BLaER1 treated with 17β-estradiol and CSF1 and Interleukin-3, amounts not matched to agents 10 nM and 100 nM (cell line): ENCODE results near the gene MAMDC2.

Experiments
- H3K27ac ChIP-seq, 11 experiments: shearing (Covaris generic); formaldehyde crosslinking; 2 replicates each; pipeline ENCODE4 v1.8.1; 2022
- H3K27me3 ChIP-seq, 11 experiments: shearing (Covaris generic); formaldehyde crosslinking; 2 replicates each; pipeline ENCODE4 v1.8.1; 2022
- H3K36me3 ChIP-seq, 11 experiments: shearing (Covaris generic); formaldehyde crosslinking; 2 replicates each; pipeline ENCODE4 v1.8.1; 2022
- H3K4me1 ChIP-seq, 10 experiments: shearing (Covaris generic); formaldehyde crosslinking; 2 replicates each; pipeline ENCODE4 v1.8.1; 2022
- H3K4me2 ChIP-seq, 11 experiments: shearing (Covaris generic); formaldehyde crosslinking; 2 replicates each; pipeline ENCODE4 v1.8.1; 2022
- H3K4me3 ChIP-seq, 10 experiments: shearing (Covaris generic); formaldehyde crosslinking; 2 replicates each; pipeline ENCODE4 v1.8.1; 2022
- H3K9ac ChIP-seq, 11 experiments: shearing (Covaris generic); formaldehyde crosslinking; 2 replicates each; pipeline ENCODE4 v1.8.1; 2022
- H3K9me3 ChIP-seq, 11 experiments: shearing (Covaris generic); formaldehyde crosslinking; replicated peaks in 1 of 11; 2 replicates each; pipeline ENCODE4 v1.8.1; 2022
- H4K20me1 ChIP-seq, 11 experiments: shearing (Covaris generic); formaldehyde crosslinking; 2 replicates each; pipeline ENCODE4 v1.8.1; 2022
- Cebpa-rat ChIP-seq, 11 experiments: shearing (Covaris generic); IDR thresholded peaks; 2 replicates each; pipeline ENCODE4 v1.8.1; 2022

The MAMDC2 gene

GRCh38 chr9:70108181-70108580 is 64.5 kb downstream of the MAMDC2 start:
- Histone ChIP-seq H3K9ac (no peak overlapping the region), H3K4me3 (no peak overlapping the region), H3K9me3 (peaks cover 0 to 8% (median 4%) of the 10 kb centered on the region in 11 experiments; a peak in 6 of 22 replicates), H4K20me1 (no peaks in the 10 kb centered on the region), H3K4me1 (peaks cover 7 to 34% (median 11%) of the 10 kb centered on the region in 10 experiments; a peak in 15 of 20 replicates), H3K36me3 (no peaks in the 10 kb centered on the region), H3K4me2 (0 out of 22 replicates have a peak overlapping the region, but pooled peaks of 1 of the 11 experiments have one; percentile 38), H3K27ac (no peak overlapping the region), H3K27me3 (no peaks in the 10 kb centered on the region)
- TF ChIP-seq Cebpa-rat (IDR thresholded peaks at IDR 0.05) = no peak

DNA sequence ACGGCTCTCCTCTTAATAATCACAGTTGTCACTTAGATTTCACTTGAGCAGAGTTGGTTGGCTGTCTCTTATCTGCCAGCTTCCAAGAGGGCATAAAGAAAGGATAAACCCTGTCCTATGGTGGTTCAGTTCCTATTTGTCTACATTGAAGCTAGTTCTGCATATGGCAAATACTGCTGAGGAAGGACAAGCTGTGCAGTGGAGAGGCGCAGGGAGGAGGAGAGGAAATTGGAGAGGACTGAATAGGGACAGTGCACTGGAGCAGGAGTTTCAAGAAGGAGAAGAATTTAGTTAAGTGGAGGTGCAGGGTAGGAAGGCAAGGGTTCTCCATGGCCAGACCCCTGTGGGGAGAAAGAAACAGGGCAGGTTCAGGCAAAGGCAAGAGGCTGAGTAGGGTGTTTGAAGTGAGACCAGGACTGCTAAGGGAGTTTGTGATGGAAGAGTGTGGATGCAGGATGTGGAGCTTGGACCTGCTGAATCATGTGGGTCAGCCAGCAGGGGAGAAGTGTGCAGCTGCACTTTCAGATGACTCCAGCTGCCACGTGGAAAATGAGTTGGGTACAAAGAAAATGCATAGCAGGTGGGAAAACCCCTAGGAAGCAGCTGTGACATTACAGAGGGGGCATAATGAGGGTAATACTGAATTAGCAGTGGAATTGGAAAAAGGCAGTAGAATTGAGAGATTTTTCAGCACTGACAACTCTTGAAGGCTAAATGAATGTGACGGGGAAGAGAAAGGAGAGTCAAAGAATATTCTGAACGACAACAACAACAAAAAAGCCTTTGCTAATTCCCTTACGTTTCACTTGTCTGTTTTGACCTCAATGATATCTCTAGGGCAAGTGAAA is 66.8 kb downstream of the MAMDC2 start:
- no peak for TF ChIP-seq Cebpa-rat (IDR thresholded peaks at IDR 0.05)
- H3K27ac ChIP-seq = no peak overlapping the region

GRCh38 chr9:70111042-70111602 is 67.5 kb downstream of the MAMDC2 start:
- Histone ChIP-seq H3K27me3 (no peaks in the 10 kb centered on the region), H3K9ac (no peak overlapping the region), H4K20me1 (no peaks in the 10 kb centered on the region), H3K4me1 (peaks cover 7 to 38% (median 11%) of the 10 kb centered on the region in 10 experiments; a peak in 15 of 20 replicates), H3K36me3 (no peaks in the 10 kb centered on the region), H3K4me2 (peak overlapping the region; percentile 21 to 65 (median 40); a peak in 18 of 22 replicates), H3K4me3 (no peak overlapping the region), H3K9me3 (no peaks in the 10 kb centered on the region), H3K27ac (no peak overlapping the region)
- TF ChIP-seq Cebpa-rat (IDR thresholded peaks at IDR 0.05) = no peak

More for the DNA sequence above, 66.8 kb downstream of the MAMDC2 start:
- no peak overlapping the region for H3K4me3 ChIP-seq
- no peaks in the 10 kb centered on the region for H3K27me3 ChIP-seq
- H3K9ac ChIP-seq = no peak overlapping the region
- peak overlapping the region; percentile 21 to 65 (median 40); a peak in 19 of 22 replicates for H3K4me2 ChIP-seq
- H3K36me3 ChIP-seq = no peaks in the 10 kb centered on the region
- no peaks in the 10 kb centered on the region for H4K20me1 ChIP-seq
- no peaks in the 10 kb centered on the region for H3K9me3 ChIP-seq
- peaks cover 7 to 34% (median 11%) of the 10 kb centered on the region in 10 experiments; a peak in 15 of 20 replicates for H3K4me1 ChIP-seq

GRCh38 chr9:70111641-70112236 is 68.1 kb downstream of the MAMDC2 start:
- no peak overlapping the region for H3K9ac ChIP-seq
- no peaks in the 10 kb centered on the region for H3K9me3 ChIP-seq
- H3K36me3 ChIP-seq = no peaks in the 10 kb centered on the region
- H3K4me2 ChIP-seq = no peak overlapping the region; a peak in 1 of 22 replicates
- no peak overlapping the region for H3K4me3 ChIP-seq
- no peaks in the 10 kb centered on the region for H4K20me1 ChIP-seq
- no peak overlapping the region for H3K27ac ChIP-seq
- peaks cover 7 to 34% (median 11%) of the 10 kb centered on the region in 10 experiments; a peak in 15 of 20 replicates for H3K4me1 ChIP-seq
- no peak for TF ChIP-seq Cebpa-rat (IDR thresholded peaks at IDR 0.05)
- H3K27me3 ChIP-seq = no peaks in the 10 kb centered on the region

GRCh38 chr9:70112981-70113380 is 69.3 kb downstream of the MAMDC2 start:
- no peaks in the 10 kb centered on the region for H3K27me3 ChIP-seq
- no peaks in the 10 kb centered on the region for H4K20me1 ChIP-seq
- H3K27ac ChIP-seq = no peak overlapping the region
- H3K9me3 ChIP-seq = no peaks in the 10 kb centered on the region
- TF ChIP-seq Cebpa-rat (IDR thresholded peaks at IDR 0.05) = no peak
- H3K4me1 ChIP-seq = peaks cover 7 to 21% (median 11%) of the 10 kb centered on the region in 10 experiments; a peak in 15 of 20 replicates
- no peak overlapping the region for H3K4me3 ChIP-seq
- H3K4me2 ChIP-seq = no peak overlapping the region
- no peaks in the 10 kb centered on the region for H3K36me3 ChIP-seq
- no peak overlapping the region for H3K9ac ChIP-seq

GRCh38 chr9:70113403-70114022 is 69.9 kb downstream of the MAMDC2 start:
- no peak overlapping the region for H3K4me3 ChIP-seq
- no peak for TF ChIP-seq Cebpa-rat (IDR thresholded peaks at IDR 0.05)
- no peak overlapping the region for H3K4me2 ChIP-seq

GRCh38 chr9:70114898-70115297 is 71.2 kb downstream of the MAMDC2 start:
- H3K4me2 ChIP-seq = no peak overlapping the region
- peaks cover 7 to 17% (median 10%) of the 10 kb centered on the region in 10 experiments; a peak in 14 of 20 replicates for H3K4me1 ChIP-seq
- H3K9ac ChIP-seq = no peak overlapping the region

More at GRCh38 chr9:70113403-70114022, 69.9 kb downstream of the MAMDC2 start:
- Histone ChIP-seq H3K9ac (no peak overlapping the region), H3K4me1 (peaks cover 7 to 19% (median 10%) of the 10 kb centered on the region in 10 experiments; a peak in 14 of 20 replicates), H4K20me1 (no peaks in the 10 kb centered on the region), H3K27ac (no peak overlapping the region), H3K9me3 (no peaks in the 10 kb centered on the region), H3K27me3 (no peaks in the 10 kb centered on the region), H3K36me3 (no peaks in the 10 kb centered on the region)

DNA sequence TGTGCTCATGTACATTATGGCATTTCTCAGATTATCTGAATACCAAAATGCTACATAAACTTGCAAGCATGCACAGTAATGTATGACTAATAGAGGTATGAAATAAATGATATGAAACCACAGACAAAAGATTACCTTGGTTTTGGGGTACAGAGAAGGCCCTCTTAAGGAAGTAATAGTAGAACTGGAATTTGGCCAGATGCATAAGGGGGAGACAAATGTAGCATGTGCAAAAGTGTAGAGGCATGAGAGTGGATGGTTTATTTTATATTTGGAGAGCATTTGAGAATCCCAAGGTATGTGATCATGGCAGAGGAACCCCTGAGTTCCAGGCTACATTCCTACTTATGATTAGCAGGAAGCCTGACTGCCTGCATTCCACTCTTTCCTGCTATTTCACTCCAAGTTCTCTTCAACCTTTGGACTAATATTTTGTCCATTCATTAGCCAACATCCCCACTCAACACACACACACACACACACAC is 74.2 kb downstream of the MAMDC2 start:
- H3K4me2 ChIP-seq = no peak overlapping the region
- no peaks in the 10 kb centered on the region for H3K9me3 ChIP-seq
- H3K9ac ChIP-seq = no peak overlapping the region
- H3K36me3 ChIP-seq = no peaks in the 10 kb centered on the region
- no peaks in the 10 kb centered on the region for H4K20me1 ChIP-seq
- no peak for TF ChIP-seq Cebpa-rat (IDR thresholded peaks at IDR 0.05)
- peaks cover 0 to 9% (median 5%) of the 10 kb centered on the region in 10 experiments; a peak in 7 of 20 replicates for H3K4me1 ChIP-seq
- no peak overlapping the region for H3K4me3 ChIP-seq
- no peaks in the 10 kb centered on the region for H3K27me3 ChIP-seq
- no peak overlapping the region for H3K27ac ChIP-seq

More at GRCh38 chr9:70114898-70115297, 71.2 kb downstream of the MAMDC2 start:
- TF ChIP-seq Cebpa-rat (IDR thresholded peaks at IDR 0.05) = no peak
- Histone ChIP-seq H3K4me3 (no peak overlapping the region), H3K27ac (no peak overlapping the region), H3K36me3 (no peaks in the 10 kb centered on the region), H3K27me3 (no peaks in the 10 kb centered on the region), H3K9me3 (no peaks in the 10 kb centered on the region), H4K20me1 (no peaks in the 10 kb centered on the region)
